Measurements from ENCODE around the gene CECR2. TPM values are rescaled to one million over a fixed set of nuclear protein-coding genes. Genes with fewer than 3 reads are reported as not detected.

CECR2 gene
- total RNA-seq, 1 experiment from 2014 or later: 154 TPM

- H3K4me1 Mint-ChIP-seq: peaks cover 6 to 7% of the 10 kb centered on the region in 2 experiments; a peak in 3 of 4 replicates
- H3K9me3 ChIP-seq (ENCODE audit: control insufficient read depth, low read depth, low read length): no peaks in the 10 kb centered on the region
- no peaks in the 10 kb centered on the region; a peak in 1 of 7 replicates for H3K36me3 Mint-ChIP-seq (ENCODE audit: insufficient read depth in 1 of 3, low read depth in 3 of 3)
- H2BK15ac ChIP-seq (ENCODE audit: low read depth, low read length): no peak overlapping the region
- H3K14ac ChIP-seq (ENCODE audit: insufficient read depth, low read length): no peak overlapping the region
- no peaks in the 10 kb centered on the region for H3K23me2 ChIP-seq (ENCODE audit: insufficient read length, low read depth, low read length, poor library complexity, severe bottlenecking)
- H4K8ac ChIP-seq (replicated peaks; ENCODE audit: insufficient read length, low read depth, low read length): no peak overlapping the region
- H2BK5ac ChIP-seq (ENCODE audit: insufficient read length, low read length): no peak overlapping the region
- no peaks in the 10 kb centered on the region for H3K27me3 Mint-ChIP-seq (ENCODE audit: low read depth)
- no peak overlapping the region for H2AK5ac ChIP-seq (ENCODE audit: insufficient read length, low read length)
- no peak overlapping the region for H3K27ac Mint-ChIP-seq
- H3K9me3 Mint-ChIP-seq: no peaks in the 10 kb centered on the region
- no peak for TF ChIP-seq CTCF (conservative IDR thresholded peaks at IDR 0.05)
- H3K79me1 ChIP-seq (ENCODE audit: insufficient read depth, low read depth, low read length, poor library complexity, severe bottlenecking): no peaks in the 10 kb centered on the region
- H3K4me3 Mint-ChIP-seq: no peak overlapping the region
- no peak overlapping the region for H3T11ph ChIP-seq (ENCODE audit: low read length)
- H4K20me1 ChIP-seq (ENCODE audit: control insufficient read depth, insufficient read depth, insufficient read length): no peaks in the 10 kb centered on the region
- no peak for DNase-seq
- no CpG with 5 or more reads among the region's 3 CpGs for WGBS (ENCODE audit: extremely low coverage, insufficient read length, low lambda C conversion rate)
- H3K4me1 ChIP-seq (ENCODE audit: insufficient read depth, low read length): no peaks in the 10 kb centered on the region
- H3K4me2 ChIP-seq (ENCODE audit: insufficient read depth, insufficient read length, low read length): no peak overlapping the region
- H3K56ac ChIP-seq (ENCODE audit: insufficient read length, low read depth, low read length): no peak overlapping the region
- no peaks in the 10 kb centered on the region for H3K79me2 ChIP-seq (ENCODE audit: insufficient read depth, low read length)
- H3K18ac ChIP-seq (ENCODE audit: insufficient read length, low read depth, low read length): no peak overlapping the region
- H4K91ac ChIP-seq (ENCODE audit: insufficient read length, low read depth, low read length): no peak overlapping the region
- no peak overlapping the region for H3K4ac ChIP-seq (ENCODE audit: low read depth, low read length)
- no peak overlapping the region for H2BK120ac ChIP-seq (ENCODE audit: low read depth, low read length, poor library complexity, severe bottlenecking)
- H4K5ac ChIP-seq (ENCODE audit: insufficient read length, low read depth, low read length): no peak overlapping the region
- H3K23ac ChIP-seq (ENCODE audit: insufficient read length, low read depth, low read length): no peak overlapping the region
- no peak overlapping the region for H3K27ac ChIP-seq (ENCODE audit: insufficient read length, low read depth, low read length)
- no peak overlapping the region for H3K9ac ChIP-seq (ENCODE audit: extremely low read depth, insufficient read length, low read length)
- no peak overlapping the region for H2BK12ac ChIP-seq (ENCODE audit: insufficient read length, low read depth, low read length)
- no peak overlapping the region for H2AFZ ChIP-seq (ENCODE audit: low read length)
- H2BK20ac ChIP-seq (ENCODE audit: low read depth, low read length, poor library complexity, severe bottlenecking): no peak overlapping the region
- no peaks in the 10 kb centered on the region for H3K27me3 ChIP-seq (ENCODE audit: insufficient read depth, low read length)
These were observed 19.0 kb upstream of the CECR2 start for GRCh38 chr22:17350292-17350691.
